ENCODE measurements around the gene FAM151B.

- TF ChIP-seq CTCF (IDR thresholded peaks at IDR 0.05; ENCODE audit: low read depth, low read length) (no peak), POLR2A (IDR thresholded peaks at IDR 0.05; ENCODE audit: extremely low read depth, insufficient read length) (no peak), MAX (IDR thresholded peaks at IDR 0.05; ENCODE audit: low read depth, low read length) (no peak), MYC (IDR thresholded peaks at IDR 0.05; ENCODE audit: low read depth, low read length) (no peak)
These were observed 3.4 kb downstream of the FAM151B start for GRCh38 chr5:80491296-80491695.

All from NB4 (cell line).